HG03571 (cell line): ENCODE data around the gene THBS2.
"Not testable (repeated sequence)": the region's sequence is repeated elsewhere in the genome, so short reads cannot be mapped to it uniquely, and the experiment has no call there.

Source experiments
- ATAC-seq: cut with Tn5 transposase; IDR thresholded peaks from one replicate; pipeline ENCODE4 v1.9.1; 2021; ENCODE audit not compliant: unreplicated experiment

The THBS2 gene

DNA sequence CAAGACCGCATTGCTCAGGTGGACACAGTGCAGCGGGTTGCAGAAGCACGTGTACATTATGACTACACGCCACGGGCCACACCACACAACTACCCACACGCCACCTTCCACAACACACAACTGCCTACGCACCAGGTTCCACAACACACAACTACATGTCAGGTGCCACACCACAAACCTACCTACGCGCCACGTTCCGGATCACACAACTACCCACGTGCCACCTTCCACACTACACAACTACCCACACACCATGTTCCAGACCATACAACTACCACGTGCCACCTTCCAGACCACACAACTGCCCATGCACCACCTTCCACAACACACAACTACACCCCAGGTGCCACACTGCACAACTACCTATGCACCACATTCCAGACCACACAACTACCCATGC, 20.5 kb downstream of the THBS2 start:
- no peak for ATAC-seq

DNA sequence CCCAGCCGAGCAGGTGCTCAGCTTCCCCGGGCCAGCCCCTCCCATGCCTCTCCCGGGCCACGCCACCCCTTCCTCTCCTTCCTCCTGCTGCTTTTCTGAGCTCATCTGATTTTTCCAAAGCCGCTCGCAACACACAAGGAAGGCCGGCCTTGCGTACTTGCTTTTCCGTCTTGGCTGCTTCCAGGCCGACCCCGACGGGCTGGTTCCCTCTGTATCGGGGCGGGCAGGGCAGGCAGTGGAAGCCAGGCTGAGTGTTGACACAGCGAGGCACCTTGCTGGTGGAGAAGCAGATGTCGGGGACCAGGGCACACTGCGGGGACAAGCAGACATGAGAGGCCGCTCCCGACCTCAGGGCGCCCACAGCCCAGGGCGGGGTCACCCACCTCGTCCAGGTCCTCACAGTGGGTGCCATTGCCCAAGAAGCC, 21.1 kb downstream of the THBS2 start:
- ATAC-seq: no peak

DNA sequence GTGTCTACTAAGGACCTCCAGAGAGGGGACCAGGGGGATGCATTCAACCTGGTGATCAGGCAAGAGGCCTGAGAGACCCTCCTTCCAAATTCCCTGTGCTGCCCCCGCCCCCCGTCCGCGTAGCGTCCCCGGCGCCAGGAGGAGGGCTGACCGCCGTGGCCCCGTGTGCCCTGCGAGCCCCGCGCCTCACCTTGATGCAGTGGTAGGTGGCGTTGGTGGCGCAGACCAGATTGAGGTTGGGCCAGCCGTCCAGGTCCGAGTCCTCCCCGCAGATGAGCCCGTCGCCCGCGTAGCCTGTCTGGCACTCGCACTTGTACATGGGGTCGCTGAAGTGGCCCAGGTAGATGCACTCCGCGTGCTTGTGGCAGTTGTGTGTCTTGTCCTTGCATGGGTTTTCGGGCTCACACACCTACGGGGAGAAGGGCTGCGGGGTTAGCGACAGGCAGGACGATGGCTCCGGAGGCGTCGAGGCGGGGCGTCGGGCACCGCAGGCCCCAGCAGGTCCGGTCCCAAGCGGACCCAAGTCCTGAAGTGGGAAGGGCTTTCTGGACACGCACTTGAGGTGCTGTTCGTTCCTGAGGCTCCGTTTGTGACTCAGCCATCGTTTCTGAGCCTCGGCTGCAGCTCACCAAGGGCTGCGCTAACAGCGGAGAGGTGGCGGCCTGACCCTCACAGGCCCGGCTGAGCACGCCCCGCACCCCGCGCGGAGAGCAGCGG, 21.7 kb downstream of the THBS2 start:
- no peak for ATAC-seq

DNA sequence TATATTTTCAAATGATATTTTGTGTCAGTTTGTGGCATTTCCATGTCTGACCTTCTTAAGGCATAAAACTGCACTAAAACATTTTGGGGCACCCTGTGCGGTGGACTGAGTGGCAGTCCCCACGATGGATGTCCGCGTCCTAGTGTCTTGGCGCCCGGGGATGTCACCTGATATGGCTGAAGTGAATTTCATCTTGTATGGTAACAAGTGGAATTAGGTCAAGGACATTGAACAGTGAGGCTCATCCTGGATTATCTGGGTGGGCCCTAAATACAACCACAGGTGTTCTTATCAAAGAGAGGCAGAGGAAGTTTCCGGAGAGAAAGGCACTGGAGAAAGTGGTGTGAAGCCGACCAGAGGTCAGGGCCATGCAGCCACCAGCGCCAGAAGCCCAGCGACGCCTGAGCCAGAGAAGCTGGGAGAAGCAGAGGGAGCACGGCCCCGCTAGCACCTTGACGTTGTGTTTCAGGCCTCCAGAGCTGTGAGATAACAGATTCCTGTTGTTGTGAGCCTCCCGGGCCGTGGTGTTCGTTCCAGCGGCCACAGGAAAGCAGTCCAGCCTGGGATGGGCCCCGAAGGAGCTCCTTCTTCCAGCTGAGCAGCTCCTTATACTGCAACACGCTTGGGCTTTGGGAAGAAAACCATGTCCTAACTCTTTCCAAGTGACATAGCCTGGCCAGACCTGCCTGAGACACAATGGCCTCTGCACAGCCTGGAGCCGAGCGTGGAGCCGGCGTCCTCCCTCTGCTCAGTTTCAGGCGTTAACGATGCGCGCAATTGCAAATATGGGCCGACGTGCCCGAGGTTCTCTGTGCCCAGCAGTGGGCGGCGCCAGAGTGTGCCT, 22.5 kb downstream of the THBS2 start:
- no peak for ATAC-seq

DNA sequence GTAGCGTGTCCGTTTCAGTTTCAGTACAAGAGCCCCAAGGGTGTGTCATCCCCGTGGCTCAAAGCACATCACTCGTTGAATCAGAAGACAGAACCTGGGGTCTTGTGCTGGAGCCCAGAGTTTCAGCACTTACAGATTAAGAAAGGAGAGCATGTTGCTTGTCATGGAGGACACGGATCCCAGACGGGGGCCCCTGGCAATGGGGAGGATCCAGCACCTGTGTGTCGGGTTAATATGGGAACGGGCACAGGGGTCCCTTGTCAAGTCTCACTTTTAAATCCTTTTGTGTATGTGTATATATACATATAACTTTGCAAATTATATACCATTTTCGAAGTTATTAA, 23.4 kb downstream of the THBS2 start:
- ATAC-seq: no peak

DNA sequence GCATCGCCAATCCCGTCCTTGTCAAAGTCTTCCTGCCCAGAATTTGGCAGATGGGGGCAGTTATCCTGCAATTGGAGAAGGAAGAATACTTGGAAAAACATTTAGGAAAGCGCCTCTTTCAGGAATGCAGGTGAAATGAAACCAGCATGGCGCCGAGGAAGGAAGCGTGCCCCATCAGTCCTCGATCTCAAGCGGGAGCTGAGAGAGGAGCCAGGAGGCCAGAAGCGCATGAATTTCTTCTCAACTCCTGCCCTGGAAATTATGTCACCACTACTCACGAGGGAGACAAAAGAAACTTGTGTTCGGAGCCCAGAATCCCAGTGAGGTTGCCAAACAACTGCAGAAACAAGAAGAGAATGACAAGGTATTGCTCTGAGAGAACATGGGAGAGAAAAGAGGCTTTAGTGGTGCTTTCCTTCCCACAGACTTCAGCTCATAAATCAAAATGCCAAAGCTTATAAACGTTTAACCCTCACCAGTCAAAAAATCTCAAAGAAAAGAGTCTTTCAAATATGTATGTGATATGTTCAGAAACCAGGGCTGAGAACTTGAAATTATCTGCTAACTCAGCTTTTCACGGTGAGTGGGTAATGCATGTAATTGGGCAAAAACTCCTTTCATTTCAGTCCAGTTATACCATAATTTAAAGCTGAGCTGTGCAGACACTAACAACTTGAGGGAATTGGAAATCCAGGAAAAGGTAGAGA, 23.9 kb downstream of the THBS2 start:
- no peak for ATAC-seq

DNA sequence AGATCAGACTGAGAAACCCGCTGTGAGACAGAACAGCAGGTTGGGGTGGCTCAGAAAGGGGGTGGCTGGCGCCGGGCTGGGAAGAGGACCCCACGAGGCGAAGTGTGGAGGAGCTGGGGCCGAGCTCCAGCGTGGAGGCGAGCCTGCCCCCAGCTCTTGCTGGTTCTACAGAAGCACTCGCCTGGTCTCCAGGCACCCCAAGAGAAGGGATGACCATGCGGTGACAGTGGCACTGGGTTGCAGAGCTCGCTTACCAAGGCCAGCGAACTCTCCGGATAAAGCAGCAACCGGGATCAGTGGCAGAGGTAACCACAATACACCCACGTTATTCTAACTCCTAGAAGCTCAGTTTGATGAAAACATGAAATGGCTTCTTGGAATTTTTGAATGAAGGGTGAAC, 26.5 kb downstream of the THBS2 start:
- no peak for ATAC-seq

DNA sequence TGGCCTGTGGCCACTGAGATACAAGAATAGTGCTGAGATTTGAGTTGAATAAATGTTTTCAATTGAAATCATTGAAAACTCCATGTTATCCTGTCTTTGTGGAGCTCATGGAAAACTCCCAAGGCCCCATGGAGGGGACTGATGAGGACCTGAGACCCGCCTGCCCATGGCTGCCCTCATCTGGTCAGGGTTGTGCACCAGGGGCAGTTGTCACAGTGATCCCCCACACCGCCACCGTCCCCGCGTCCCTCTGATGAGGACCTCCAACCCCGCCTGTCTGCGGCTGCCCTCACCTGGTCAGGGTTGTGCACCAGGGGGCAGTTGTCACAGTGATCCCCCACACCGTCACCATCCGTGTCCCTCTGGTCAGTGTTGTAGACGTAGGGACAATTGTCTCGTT, 27.8 kb downstream of the THBS2 start:
- ATAC-seq: no peak

DNA sequence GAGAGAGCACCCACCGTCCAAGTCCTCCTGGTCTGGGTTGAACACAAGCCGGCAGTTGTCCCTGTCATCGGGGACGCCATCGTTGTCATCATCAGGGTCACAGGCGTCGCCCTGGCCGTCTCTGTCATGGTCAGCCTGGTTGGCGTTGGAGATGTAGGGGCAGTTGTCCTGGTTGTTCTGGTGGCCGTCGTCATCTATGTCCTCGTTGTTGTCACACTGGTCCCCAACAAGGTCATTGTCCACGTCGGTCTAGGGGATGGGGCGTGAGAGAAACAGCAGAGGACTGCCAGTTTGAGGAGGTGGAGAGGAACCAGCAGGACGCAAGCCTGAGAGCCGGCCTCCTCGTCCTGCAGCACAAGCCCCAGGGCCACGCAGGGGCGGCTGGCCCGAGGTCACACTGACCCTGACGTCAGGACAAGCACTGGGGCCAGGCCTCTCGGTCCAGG, 28.5 kb downstream of the THBS2 start:
- no peak for ATAC-seq

DNA sequence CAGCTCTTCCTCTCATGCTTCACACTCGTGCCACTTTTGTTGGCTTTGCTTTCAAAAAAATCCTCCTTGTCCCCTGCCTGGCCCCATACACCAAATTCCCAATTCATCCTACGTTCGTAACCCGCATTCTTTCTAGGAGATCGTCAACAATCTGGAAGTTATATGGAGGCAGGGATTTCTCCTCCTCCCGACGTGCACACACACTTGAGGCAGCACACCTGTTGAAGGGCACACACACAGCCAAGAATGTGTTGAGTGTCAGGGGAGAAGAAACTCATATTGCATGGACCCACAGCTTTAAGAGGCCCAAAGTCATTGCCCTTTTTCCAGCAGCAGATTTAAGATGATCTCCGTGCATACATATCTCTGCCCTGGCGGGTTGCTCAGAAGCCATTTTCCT, 28.9 kb downstream of the THBS2 start:
- no peak for ATAC-seq

DNA sequence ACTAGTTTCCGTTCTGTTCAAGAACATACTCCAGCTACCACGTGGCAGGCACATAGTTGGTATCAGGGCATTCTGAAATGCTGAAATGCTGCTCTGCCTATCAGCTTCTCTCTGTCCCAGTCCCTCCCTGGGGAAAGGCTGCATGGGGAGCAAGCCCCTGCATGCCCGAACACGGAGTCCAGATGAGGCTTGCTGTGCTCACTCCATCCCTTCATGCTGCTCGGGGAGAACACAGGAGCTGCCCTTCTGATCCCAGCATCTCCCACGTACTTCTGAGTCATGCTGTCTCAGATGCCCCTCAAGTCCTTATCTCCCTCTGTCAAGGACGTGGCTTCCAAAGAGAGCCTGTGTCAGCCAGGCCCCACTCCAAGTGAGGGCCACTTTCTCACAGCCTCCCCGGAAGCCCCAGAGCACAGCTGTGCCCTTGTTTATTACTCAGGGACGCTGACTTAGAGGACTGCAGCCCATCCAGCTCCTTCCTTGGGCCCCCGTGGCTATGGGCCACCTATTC, 29.4 kb downstream of the THBS2 start:
- ATAC-seq: no peak

DNA sequence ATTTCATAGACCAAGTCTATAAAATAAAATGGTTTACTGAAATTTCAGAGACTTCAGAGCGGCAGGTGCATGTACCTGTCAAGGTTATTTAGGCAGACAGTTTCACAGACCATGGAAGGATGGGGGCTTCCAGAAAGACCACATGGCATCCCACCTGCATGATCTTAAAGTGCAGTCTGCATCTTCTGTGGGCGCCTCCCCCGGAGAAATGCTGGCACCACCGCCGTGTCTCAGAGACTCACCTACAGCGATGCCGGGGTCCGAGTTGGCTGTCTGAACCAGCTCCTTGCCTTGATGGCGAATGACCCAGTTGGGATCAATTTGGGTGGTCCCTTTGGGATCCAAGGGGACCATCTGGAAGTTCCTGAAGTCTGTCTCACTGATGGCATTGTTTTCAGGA, 30.6 kb downstream of the THBS2 start:
- no peak for ATAC-seq

DNA sequence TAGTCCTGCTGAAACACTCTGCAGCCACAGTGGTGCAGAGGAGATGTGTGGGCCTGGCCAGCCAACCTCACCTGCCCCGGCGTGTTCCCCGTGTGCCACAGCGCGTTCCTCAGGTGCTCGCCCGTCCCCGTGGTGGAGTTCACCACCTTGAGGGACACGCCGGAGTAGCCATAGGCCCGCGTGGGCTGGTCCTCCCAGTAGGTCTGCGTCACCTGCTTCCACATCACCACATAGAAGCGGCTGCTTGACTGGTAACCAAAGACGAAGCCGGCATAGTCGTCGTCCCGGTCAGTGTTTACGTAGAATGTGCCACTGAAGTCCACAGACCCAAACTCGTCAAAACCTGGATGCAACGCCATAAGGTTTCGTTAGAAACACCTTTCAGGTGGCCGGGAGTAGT, 31.5 kb downstream of the THBS2 start:
- no peak for ATAC-seq

DNA sequence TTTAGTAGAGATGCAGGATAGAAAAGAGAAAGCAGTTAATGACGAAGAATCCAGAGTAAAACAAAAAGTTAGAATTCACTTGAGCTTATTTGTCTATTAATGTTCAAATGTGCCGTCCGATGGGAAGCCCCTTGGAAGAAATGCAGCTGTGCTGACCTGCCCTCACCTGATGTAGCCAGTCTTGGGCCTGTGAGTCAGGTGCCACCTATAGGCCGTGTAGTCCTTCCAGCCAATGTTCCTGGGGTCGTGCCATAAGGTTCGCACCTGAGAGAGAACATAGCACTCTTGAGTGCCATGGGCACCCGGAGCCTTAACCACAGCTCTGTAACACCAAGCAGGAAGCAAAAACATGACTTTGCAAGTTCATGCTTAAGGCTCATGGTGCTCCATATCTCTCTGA, 32.4 kb downstream of the THBS2 start:
- no peak for ATAC-seq

DNA sequence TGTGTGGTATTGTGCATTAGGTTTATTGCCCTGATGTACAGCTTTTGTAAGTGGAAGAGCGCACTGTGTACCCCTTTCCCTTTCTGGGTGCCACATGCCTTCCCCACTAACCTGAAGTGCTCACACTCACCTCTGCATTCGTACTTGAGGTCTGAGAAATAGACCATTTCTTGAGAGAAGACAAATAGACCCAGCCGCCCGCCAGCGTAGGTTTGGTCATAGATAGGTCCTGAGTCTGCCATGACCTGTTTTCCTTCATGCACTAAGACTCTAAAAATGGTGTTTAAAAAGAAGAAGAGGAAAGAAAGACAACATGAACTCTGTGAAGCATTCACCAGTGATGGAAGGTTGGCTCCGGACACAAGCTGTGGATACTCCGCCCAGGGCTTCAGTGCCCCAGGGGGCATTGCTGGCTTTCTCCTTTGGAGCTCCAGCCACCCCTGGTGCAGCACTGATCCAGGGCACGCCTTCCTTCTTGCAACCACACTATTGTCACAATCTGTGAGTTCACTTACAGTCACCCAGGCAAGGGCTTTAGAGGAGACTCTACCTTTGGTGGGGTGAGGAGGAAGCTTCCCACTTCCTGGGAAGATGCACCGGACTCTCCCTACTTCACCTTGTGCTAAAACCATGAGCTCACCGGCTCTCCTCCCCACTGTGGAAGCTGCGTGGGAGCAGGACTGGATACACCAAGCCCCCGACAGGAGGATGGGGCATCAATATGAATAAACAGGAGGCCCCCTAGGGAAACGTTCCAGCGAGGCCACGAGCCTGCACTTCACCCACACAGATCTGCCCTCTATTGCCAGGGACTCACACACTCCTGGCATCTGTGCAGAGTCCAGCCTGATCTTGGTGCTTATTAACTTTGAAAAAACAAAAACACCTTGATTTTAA, 33.3 kb downstream of the THBS2 start:
- no peak for ATAC-seq

DNA sequence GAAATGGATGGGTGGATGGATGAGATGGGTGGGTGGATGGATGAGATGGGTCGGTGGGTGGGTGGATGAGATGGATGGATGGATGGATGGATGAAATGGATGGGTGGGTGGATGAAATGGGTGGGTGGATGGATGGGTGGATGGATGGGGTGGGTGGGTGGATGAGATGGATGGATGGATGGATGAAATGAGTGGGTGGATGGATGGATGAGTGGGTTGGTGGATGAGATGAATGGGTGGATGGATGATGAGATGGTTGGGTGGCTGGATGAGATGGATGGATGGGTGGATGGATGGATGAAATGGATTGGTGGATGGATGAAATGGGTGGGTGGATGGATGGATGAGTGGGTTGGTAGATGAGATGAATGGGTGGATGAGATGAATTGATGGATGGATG, 35.7 kb downstream of the THBS2 start:
- no peak for ATAC-seq

DNA sequence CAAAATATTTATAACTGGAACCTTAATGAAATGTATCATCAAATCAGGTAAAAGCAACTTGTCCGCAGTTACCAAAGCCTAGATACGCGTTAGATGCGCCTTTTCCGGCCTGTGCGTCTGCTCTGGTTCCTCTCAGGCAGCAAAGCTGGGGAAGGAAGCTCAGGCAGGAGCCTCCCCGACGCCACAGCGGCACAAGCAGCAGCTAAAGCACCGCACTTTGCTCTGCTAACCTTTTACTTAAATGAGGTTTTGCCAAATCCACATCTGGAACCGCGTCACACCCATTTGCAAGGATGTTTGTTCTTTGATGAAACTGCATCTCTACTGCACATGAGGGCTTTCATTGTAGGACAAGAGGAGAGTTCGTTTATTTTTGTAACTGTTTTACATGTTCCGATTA, 36.8 kb downstream of the THBS2 start:
- no peak for ATAC-seq

DNA sequence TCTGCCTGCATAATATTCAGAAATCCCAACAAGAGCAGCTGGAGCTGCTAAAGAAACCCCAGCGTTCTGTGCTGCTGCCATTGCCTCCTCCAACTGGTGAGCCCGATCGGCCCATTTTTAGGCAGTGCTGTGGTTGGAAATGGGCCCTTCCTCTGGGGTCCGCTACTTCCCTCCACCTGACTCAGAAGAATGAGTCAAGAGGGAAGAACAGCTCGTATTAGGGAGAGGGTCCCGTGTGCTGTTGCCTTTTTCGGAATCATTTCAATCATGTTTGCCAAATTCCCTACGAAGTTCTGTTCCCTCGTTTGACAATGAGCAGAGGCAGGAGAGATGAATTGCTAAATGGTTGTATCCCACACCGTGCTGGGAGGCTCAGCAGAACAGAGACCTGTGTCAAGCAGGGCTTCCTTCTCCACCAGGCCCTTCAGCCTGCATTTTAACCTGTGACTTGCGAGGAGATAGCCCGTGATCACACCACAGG, 38.4 kb downstream of the THBS2 start:
- ATAC-seq: no peak

DNA sequence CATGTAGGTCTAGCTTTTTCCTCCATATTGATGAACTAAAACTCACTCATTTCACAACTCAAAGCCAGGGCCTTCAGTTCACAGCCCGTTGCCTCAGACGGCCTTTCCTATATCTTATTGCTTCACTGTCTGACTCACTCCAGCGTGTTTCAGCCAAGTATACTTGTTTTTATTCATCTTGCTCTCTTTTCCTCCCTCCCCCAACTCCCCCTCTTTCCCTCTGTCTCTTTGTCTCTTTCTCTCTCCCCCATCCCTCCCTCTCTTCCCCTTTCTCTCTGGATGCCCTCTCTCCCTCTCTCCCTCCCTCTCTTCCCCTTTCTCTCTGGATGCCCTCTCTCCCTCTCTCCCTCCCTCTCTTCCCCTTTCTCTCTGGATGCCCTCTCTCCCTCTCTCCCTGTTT, 38.9 kb downstream of the THBS2 start:
- ATAC-seq: not testable (repeated sequence)

DNA sequence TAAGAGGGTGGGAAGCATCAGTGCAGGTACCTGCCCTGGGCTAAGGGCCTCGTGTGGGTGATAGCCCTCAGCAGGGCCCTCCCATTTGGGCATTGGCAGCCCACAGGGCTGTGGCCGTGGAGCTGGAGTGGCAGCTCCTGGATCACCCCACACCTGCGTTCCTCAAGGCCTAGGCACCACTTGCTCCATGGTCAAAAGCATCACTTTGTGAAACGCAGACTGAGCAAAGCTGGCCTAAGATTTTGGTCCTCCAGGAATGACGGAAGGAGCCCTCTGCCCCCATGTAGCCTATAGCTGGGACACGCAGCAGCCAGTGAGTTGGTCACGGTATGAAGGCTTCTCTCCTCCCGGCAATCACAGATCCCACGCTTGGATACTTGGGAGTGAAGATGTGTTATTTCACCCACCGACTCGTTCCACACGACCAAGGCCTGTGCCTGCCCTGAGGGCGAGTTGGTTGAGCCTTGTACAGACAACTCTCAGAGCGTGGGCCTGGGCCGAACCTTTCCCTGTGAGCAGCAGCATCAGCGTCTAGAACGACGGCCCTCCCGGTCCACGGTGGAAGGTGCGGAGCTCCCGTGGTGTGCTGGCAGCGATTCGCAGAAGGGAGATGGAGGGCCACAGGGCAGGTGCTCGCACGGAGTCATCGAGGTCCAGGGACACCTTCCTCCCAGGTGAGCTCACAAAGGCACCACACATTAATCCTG, 39.7 kb downstream of the THBS2 start:
- no peak for ATAC-seq
